Inferior parietal cortex (tissue), 1 donor: ENCODE data around the gene LYPD1.

Experiments used
- DNase-seq: peaks from one replicate; pipeline ENCODE4 v3.0.0-alpha.2; 2016; ENCODE audit errors: extremely low spot score

The LYPD1 gene

DNA sequence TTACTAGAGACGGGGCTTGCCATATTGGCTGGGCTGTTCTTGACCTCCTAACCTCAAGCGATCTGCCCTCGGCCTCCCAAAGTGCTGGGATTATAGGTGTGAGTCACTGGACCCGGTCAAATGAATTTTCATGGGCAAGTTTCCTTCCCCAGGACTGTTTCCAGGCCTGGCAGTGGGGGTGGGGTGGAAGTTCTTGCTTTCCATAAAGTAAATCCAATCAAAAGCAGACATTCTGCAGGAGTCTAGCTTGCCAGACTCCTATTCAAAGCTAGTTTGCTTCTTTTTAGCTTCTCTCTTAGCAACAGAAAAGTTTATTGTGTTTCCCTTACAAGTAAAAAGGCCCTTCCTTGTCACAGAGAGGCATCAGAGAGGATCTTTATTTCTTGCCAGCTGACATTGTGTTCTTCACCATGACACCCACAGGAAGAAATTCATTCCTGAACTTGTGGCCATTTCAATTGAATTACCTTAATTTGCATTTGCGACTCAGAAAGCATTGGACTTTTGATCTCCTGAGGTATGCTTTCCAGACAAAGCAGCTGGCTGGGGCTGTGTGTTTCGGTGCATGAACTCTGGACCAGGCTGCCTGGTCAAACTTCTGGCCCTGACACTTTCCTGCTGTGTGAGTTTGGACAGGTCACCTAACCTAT lies 37.9 kb downstream of the LYPD1 start:
- peak; percentile 20 for DNase-seq

DNA sequence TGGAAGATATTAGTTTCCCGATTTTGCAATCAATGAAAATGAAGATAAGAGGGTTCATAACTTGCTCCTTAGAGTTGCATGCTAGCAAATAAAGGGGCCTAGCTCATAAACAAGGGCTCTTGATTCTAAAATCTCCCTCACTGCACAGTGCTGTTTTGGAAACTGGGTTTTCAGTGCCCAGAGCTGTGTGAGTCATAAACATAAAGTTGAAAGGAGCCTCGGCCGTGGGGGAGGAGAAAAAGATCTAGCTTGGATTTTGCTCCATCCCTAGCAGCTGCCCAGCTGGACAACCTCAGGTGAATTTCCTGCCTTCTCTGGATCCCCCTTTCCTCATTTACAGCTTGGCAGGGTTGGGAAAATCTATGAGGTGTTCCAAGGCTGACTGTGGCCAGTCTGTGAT lies 42.5 kb downstream of the LYPD1 start:
- no peak for DNase-seq

DNA sequence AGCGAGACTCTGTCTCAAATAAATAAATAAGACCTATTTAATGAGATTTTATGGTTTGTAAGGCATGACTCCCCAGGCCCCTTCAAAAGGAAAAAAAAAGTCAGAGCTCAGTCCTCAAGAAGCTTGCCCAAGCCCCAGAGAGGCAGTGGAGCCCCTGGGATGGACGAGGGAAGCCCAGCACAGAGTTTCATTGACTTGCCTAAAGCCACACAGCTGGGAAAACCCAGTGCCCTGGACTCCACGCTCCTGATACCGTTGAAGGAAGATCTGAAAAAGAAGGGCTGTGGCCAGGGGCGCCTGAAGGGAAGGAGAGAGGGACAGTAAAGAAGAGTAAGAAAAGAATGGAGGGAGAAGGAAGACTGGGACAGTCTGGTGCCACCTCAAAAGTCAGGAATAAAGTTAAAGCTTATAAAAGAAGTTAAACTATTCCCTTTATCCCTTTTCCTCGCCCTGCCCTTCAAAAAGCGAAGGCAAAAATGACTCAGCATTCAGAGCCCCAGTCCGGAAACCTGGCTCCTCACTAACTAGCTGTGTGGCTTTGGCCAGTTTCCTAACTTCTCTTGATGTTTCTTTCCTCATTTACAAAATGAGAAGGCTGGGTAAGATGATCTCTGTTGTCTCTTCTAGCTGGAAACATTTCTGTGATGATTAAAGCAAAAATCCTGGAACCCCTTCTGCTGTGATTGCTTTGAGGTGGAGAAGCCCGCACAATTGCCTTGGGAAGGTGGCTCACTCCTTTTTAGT lies 46.7 kb downstream of the LYPD1 start:
- no peak for DNase-seq

DNA sequence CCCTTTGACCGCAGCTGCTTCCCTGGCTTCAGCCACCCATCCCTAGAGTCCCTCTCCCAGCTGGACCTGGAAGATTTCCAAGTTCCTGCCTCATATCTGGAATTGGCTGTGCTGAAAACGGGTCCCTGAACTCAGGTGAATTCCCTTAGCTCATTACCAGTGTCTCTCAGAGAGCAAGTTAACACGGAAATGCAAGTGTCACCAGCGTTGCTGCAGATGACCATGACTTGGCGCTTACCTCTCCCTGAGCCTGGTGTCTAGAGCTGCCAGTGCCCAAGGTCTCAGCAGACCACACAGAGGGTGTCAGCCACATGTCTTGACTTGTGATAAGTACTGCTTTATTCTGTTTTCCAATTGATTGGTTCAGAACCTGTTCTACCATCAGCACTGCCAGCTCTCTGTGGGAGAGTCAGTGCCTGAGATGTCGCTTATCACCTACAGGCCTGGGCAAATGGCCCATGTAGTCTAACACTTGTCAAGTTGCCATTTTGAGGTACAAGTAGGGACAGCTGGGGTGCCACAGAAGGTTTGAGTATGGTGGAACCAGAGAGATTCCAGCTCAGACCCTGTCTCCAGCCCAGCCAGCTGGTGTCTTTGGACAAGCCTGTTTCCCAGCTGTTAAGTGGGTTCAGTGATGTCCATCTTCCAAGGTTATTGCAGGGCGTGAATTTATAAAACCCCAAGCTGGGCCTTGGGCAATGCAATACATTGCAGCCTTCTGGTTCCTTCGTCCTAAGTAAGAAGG lies 48.7 kb downstream of the LYPD1 start:
- DNase-seq, result no peak

DNA sequence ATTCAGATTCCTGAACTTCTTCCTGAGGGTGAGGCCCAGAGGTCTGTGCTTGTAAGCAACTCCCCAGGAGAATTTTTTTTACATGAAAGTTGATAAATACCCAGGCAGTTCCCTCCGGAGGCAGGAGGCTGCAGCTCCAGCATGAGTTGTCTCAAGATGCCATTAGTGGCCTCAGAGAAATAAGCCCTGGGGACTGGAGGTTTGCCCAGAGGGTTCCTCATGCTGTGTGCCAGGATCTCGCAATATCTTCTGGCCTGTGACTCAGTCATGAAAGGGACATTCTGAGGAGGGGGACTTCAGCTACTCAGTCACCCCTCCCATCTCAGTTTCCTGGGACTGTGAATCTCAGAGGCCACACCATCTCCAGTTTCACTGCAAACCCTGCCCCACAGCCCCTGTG lies 49.9 kb downstream of the LYPD1 start:
- DNase-seq, result no peak

DNA sequence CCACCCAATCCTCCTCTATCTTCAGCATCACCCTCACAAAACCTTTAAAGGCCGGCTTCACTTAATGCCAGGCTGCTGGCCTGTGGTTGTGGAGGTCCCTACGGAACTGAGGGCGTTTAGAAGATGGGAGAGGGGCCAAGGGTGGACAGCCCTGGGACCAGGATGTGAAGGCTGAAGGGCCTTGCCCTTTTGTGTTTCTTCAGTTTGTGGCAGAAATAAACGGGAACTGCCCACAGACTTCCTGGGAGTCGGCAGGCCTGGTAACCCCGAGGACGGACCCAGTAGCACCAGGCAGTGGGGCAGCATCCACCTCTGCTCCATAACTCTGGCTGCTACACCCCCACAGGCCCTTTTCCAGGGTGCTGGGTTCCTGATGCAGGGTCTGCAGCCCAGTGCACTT lies 51.3 kb downstream of the LYPD1 start:
- DNase-seq, result no peak

DNA sequence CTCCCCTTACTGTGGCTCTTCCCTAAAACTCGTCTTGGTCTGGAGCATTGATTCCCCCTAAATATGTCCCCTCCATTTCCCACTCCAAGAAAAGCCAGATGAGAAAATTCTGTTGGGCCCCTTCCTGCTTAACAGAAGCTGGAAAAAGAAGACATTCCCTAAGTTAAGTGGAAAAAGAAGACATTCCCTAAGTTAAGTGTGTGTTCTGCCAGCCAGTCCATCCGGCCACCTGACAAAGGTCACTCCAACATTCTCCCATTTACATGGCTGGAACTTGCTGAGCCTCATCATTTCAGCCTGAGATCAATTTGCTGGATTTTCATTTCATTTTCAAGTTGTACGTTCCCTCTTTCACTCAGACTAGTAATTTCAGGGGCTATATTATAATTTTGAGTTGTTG lies 52.0 kb downstream of the LYPD1 start:
- no peak for DNase-seq

DNA sequence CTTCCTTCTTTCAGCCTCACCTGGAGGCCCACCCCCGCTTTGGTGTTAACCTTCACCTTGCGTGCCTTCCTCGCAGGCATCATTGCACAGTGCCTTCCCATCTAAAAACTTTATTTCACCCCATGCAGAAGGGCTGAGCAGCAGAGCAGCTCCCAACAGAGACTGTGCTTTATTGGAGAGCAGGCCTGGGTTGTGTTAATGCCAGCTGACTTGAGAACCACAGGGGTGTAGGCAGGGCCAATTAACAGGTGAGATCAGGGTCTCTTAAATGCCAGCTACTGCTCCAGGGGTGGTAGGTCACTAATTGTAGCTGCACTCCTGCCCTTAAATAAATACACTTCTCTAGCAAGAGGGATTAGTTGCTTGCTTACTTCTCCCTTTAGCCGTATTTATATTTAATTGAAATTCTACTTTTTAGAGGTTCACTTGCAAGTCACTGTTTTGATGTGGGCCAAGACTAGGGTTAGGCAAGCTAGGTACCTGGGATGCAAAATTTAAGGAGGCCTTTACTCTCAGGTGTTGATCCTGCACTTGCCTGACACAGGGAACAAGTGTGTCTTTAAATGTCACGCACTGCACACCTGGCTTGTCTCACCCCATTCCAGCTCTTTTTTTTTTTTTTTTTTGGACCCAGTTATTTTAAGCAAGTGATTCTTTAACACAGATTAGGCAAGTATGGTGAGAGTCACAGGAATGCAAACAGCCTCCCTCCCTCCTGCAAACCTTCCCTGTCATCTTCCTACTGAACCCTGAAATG lies 54.5 kb downstream of the LYPD1 start:
- DNase-seq, result no peak

DNA sequence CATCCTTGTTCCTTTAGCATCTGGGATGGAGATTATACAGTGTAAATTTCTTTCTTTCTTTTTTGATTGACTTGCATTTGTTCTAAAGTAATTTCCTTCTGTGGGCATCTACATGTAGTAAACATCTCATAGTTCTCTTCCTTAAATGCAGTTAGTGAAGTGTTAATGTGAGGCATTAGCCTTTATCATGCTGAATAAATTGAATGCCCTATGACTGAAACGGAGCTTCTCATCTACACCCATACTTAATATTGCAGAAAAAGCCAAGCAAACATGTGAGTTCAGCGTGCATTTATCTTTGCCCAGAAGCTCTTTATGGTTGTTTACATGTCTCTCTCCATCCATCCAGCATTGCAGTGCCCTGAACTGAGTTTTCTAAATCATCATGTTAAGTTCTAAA lies 58.3 kb downstream of the LYPD1 start:
- DNase-seq, result no peak

DNA sequence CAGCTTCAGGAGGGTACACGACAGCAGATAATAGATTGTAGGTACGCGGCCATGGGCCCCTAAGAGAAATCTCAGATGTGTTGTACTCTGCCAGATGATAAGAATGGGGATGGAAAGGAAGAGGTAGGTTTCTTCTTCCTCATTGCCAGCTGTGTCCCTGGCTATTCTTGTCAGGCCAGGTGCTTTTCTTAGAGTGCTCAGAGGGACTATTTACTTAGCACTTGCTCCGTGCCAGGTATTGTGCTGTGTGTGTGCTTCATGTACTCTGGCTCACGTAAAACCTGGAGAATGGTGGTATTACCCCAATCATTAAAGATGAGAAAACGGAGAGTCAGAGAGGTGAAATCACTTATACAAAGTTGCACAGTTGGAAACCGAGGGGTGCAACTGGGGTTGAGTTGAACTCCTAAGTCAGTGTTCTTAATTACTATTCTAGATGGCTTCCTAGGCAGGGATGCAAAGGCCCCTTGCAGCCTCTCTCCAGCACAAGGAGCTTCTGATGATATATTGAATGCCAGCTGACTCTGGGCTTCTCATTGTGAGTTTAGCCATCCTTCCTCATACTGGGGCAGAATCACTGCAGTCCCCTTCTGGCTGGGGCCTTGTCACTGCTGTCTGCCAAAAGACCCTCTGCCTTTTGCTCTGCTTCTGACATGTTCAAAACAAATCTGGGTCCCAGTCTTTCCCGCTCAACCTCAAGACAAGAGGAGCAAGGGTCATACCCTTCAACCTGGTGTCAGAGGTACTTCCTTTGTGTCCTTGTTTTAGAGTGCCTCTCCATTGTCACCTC lies 60.7 kb downstream of the LYPD1 start:
- DNase-seq, result no peak

DNA sequence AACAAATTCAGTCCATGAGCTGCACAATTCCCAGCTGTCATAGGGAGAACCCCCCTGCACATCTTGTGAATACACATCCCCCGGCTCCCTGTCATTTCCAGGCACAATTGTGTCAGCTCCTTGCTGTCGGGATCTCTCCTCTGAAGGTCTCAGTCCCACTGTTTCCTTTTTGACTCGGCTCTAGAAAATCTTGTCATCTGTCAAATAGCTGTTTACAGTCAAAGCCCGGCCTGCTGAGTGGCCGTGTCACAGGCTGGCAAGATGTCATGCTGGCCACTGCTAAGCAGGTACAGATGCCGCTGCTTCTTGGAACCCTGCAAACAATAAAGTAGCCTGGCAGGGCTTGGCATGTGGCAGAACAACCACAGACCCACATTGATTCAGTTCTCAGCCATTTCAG lies 61.7 kb downstream of the LYPD1 start:
- DNase-seq, result no peak

DNA sequence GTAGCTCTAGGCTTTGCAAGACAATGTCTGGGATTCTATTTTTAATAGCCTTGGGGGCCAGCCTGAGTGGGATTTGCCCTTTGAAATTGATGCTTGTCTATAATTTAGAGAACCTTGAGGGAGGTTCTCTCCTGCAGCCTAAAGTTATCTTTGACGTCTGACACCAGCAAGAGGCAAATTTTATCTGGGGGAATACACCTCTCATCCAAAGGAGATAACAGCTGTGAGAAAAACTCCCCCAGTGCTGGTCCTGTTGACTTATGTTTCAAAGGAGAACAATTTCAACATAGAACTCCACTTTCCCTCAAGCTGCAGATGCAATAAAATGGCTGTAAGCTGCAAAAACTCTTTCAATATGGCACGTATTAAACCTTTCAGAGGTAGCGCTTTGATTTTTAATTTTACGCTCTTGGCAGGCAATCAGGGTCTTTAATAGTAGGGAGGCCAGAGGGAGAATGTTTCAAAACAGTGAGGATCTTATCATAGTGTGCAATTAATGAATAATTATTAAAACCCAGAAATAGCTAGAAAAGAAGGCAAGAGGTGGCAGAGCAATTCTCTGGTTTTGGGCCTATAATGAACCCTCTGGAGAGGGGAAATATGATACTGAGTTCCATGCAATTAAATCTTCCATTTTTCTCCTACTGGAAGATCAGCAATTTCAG lies 62.4 kb downstream of the LYPD1 start:
- DNase-seq, result no peak

DNA sequence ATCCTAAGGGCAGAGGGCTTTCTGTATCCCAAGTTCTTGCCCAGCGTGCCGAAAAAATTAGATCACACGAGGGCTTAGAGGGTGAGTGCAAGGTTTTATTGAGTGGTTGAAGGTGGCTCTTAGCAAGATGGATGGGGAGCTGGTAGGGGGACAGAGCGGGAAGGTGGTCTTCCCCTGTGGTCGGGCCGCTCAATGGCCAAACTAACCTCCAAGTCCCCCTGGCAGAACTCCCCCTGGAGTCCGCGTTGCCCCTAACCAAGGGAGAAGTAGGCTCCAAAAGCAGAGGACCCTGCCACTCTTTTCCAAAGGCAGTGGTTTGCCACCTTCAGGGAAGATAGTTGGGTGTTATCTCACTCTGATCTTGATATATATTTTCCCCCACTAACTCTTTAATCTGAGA lies 63.4 kb downstream of the LYPD1 start:
- DNase-seq, result no peak

DNA sequence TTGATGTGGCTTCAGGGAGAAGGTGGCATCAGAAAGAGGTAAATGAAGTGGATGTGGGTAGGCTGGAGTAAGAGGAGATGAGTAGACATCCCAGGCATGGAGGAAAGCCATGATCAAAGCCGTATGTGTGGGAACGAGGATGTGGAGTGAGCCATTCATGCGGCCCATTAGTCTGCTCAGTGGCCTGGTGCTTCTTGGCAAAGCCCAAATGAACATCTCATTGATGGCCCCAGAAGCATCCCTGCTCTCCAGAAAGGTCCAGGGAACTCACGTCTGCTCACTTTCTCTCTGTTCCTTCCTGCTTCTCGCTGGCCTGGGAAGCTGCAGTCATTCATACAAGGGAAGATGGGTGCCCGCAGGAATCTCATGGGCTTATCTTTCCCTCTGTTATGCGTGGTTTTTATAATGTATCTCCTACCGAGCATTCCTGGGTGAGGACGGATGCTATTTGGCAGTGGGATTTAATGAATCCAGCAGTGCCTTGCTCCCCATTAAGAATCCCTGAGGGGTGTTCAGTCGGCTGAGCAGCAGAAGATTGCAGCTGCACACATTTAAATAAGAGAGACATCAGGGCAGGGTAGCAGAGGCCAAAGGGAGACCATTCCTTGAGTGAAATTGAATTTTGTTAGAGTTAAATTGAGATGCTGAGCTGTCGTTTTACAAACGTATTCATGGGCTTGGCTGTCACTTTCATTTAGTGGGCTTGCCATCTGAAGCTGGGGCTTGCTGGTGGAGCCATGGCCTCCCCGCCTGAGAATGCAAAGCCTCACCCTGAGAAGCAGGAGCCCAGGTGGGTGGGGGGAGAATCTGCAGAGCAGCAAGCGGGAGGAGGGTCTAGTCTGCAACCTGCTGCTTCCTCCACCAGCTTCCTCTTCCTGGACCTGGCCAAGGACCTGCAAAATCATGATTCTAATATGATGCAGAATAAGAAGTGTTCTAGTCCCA lies 64.5 kb downstream of the LYPD1 start:
- DNase-seq, result no peak

DNA sequence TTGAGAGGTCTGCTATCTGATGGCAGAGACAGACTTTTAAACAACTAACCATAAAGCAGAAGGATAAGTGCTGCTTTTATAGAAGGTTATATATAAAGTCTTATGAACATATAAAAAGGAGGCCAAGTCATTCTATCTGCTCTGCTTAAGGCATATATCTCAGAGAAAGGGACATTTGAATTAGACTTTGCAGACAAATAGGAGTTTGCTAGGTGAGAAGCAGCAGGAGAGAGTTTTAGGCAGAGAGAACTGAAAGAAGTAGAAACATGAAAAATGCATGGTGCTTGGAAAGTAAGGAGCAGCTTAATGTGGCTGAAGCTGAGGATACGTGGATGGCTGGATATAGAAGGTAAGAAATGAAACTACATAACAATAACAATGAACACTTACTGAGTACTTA lies 65.4 kb downstream of the LYPD1 start:
- DNase-seq, result no peak

DNA sequence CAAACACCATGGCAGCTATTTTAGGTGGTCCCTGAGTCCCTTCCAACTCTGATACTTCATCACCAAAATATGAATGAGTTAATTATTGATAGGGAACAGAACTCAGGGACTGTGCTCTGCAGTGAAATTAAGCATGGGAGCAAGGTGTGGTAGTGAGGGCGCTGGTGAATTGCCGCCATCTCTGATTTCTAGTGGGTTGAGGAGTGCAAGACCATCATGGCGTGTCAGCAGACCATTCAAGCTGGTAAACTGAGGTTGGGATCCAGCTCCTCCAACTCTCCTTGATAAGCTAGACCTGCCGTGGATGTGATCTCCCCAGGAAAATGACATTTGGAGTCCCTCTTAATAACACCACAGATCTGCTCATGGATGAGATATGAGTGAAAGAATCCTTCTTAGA lies 70.4 kb downstream of the LYPD1 start:
- DNase-seq, result no peak

DNA sequence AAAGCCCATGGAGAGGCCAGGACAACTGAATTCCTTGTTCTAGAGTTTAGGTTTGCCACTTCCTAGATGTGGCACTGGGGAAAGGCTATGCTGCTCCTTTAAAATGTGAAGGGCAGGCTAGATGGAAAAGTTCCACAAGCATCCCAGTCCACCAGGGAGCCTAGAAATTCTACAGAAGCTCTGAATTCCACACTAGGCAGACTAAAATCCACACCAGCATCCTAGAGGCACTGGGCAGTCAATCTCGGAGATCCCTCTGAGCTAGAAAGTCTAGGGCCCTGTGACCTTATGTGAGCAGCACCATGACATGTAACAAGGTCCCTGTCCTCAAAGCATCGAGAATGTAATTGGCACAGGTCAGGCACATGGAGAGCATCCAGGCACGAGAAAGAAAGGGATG lies 71.5 kb downstream of the LYPD1 start:
- no peak for DNase-seq

DNA sequence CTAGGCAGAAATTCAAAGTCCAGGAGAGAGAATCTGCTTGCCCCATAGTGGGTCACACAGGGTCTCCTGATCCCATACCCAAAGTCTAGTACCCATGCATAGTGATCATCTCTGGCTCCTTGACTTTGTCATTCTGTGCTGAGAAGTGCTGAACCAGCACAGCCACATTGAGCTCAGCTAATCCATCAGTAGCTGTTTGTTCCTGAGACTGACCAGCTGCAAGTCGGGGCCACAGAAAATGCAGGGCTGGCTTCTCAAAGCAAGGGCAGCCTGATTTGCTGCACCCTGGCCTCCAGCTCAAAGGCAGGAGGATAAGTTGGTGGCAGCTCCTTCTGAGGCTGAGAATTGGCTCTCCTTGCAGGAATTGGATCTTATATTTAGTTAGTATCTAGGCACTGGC lies 72.2 kb downstream of the LYPD1 start:
- DNase-seq, result no peak

DNA sequence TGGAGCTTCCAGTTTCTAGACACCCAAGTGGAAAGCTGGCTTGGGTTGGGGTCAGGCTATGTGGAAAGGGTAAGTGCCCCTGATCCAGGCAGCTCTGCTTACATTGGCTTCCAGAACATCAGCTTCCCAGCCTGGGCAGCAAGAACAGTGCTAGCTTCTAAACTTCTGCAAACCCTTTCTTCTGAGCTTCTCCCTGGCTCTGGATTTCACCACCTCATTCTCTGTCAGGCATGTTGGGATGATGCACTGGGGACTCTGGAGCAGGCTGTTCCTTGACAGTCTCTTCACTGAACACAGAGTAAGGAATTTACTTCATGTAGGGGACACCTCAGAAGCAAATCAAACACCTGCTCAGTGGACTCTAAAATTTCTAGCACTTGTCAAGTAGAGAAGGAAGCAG lies 72.8 kb downstream of the LYPD1 start:
- no peak for DNase-seq

DNA sequence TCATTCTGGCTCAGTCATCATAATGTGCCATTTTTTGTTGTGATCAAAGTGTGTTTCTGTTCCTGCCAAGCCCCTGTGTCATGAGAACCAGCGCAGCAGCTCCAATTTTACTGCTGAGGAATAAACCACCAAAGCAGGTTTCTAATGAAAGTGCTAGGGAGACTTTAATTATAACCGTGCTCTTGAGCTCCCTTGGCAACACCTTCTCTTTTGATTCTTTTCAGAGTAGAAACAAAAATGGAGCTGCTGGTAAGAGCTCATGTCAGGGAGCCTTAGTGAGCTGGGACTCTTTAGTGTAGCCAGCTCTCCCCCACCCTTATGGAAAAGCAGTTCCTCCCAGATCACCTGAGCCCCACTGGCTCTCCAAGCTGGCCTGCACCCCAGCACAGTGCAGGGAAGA lies 74.3 kb downstream of the LYPD1 start:
- DNase-seq, result no peak
